ENCODE results near the gene PRR23E.

PRR23E gene

GRCh38 chr3:127161236-127161635 is 31.7 kb upstream of the PRR23E start:
- no peak overlapping the region for H3K4me3 ChIP-seq (ENCODE audit: low read length)
- no peak overlapping the region for H3K9ac ChIP-seq (ENCODE audit: low read length)
- H3K27me3 ChIP-seq (ENCODE audit: insufficient read depth, low read length, poor library complexity) = no peaks in the 10 kb centered on the region
- no peak overlapping the region for H4K8ac ChIP-seq (ENCODE audit: low read depth, low read length)
- H2BK120ac ChIP-seq (ENCODE audit: low read depth, low read length) = no peak overlapping the region
- no peak overlapping the region for H2AK5ac ChIP-seq (ENCODE audit: low read length)
- H3K27ac ChIP-seq (ENCODE audit: low read depth, low read length) = no peak overlapping the region
- H3K23ac ChIP-seq (ENCODE audit: low read length) = no peak overlapping the region
- H3K4ac ChIP-seq (ENCODE audit: low read depth, low read length) = no peak overlapping the region
- no peak for DNase-seq
- H3K79me1 ChIP-seq (ENCODE audit: low read length) = no peaks in the 10 kb centered on the region
- no peak overlapping the region for H2BK15ac ChIP-seq (replicated peaks; ENCODE audit: low read depth)
- H4K5ac ChIP-seq (ENCODE audit: low read length) = no peak overlapping the region
- no peak overlapping the region for H3K56ac ChIP-seq (ENCODE audit: low read length)
- no peak overlapping the region for H3K18ac ChIP-seq (ENCODE audit: low read length)
- H3K36me3 ChIP-seq (ENCODE audit: control insufficient read depth, insufficient read depth, low read length) = no peaks in the 10 kb centered on the region
- H3K79me2 ChIP-seq (ENCODE audit: control insufficient read depth, insufficient read depth, low read length) = no peaks in the 10 kb centered on the region
- H2BK5ac ChIP-seq (ENCODE audit: low read length) = no peak overlapping the region
- H3K4me2 ChIP-seq (ENCODE audit: low read length) = no peak overlapping the region
- no peaks in the 10 kb centered on the region for H3K4me1 ChIP-seq (ENCODE audit: control insufficient read depth, low read depth, low read length)
- WGBS (ENCODE audit: extremely low coverage, insufficient coverage, low lambda C conversion rate) = no CpG with 5 or more reads among the region's 2 CpGs

- Histone ChIP-seq H2BK5ac (ENCODE audit: low read length) (no peak overlapping the region), H3K18ac (ENCODE audit: low read length) (no peak overlapping the region), H3K27me3 (ENCODE audit: insufficient read depth, low read length, poor library complexity) (no peaks in the 10 kb centered on the region), H2BK15ac (replicated peaks; ENCODE audit: low read depth) (no peak overlapping the region), H3K27ac (ENCODE audit: low read depth, low read length) (no peak overlapping the region), H4K5ac (ENCODE audit: low read length) (no peak overlapping the region), H3K56ac (ENCODE audit: low read length) (no peak overlapping the region), H3K4me1 (ENCODE audit: control insufficient read depth, low read depth, low read length) (no peaks in the 10 kb centered on the region), H3K79me1 (ENCODE audit: low read length) (no peaks in the 10 kb centered on the region), H3K36me3 (ENCODE audit: control insufficient read depth, insufficient read depth, low read length) (no peaks in the 10 kb centered on the region), H4K8ac (ENCODE audit: low read depth, low read length) (no peak overlapping the region), H3K9ac (ENCODE audit: low read length) (no peak overlapping the region), H3K4me3 (ENCODE audit: low read length) (no peak overlapping the region), H2BK120ac (ENCODE audit: low read depth, low read length) (no peak overlapping the region), H3K23ac (ENCODE audit: low read length) (no peak overlapping the region), H3K4me2 (ENCODE audit: low read length) (no peak overlapping the region), H3K79me2 (ENCODE audit: control insufficient read depth, insufficient read depth, low read length) (no peaks in the 10 kb centered on the region), H2AK5ac (ENCODE audit: low read length) (no peak overlapping the region), H3K4ac (ENCODE audit: low read depth, low read length) (no peak overlapping the region)
- WGBS (ENCODE audit: extremely low coverage, insufficient coverage, low lambda C conversion rate) = 100% methylated on average over 2 of the region's 2 CpGs
- no peak for DNase-seq
Measured at GRCh38 chr3:127161973-127162579, 30.9 kb upstream of the PRR23E start.

GRCh38 chr3:127162947-127163645 is 29.8 kb upstream of the PRR23E start:
- Histone ChIP-seq H3K4ac (ENCODE audit: low read depth, low read length) (no peak overlapping the region), H3K18ac (ENCODE audit: low read length) (no peak overlapping the region), H4K5ac (ENCODE audit: low read length) (no peak overlapping the region), H2AK5ac (ENCODE audit: low read length) (no peak overlapping the region), H2BK5ac (ENCODE audit: low read length) (no peak overlapping the region), H3K4me2 (ENCODE audit: low read length) (no peak overlapping the region), H3K9ac (ENCODE audit: low read length) (no peak overlapping the region), H3K4me1 (ENCODE audit: control insufficient read depth, low read depth, low read length) (no peaks in the 10 kb centered on the region), H3K27me3 (ENCODE audit: insufficient read depth, low read length, poor library complexity) (no peaks in the 10 kb centered on the region), H3K4me3 (ENCODE audit: low read length) (no peak overlapping the region), H3K79me2 (ENCODE audit: control insufficient read depth, insufficient read depth, low read length) (no peaks in the 10 kb centered on the region), H3K23ac (ENCODE audit: low read length) (no peak overlapping the region), H3K56ac (ENCODE audit: low read length) (no peak overlapping the region), H3K36me3 (ENCODE audit: control insufficient read depth, insufficient read depth, low read length) (no peaks in the 10 kb centered on the region), H3K79me1 (ENCODE audit: low read length) (no peaks in the 10 kb centered on the region), H2BK120ac (ENCODE audit: low read depth, low read length) (no peak overlapping the region), H3K27ac (ENCODE audit: low read depth, low read length) (no peak overlapping the region), H2BK15ac (replicated peaks; ENCODE audit: low read depth) (no peak overlapping the region), H4K8ac (ENCODE audit: low read depth, low read length) (no peak overlapping the region)
- DNase-seq = peak; percentile 51
- no CpG with 5 or more reads among the region's 15 CpGs for WGBS (ENCODE audit: extremely low coverage, insufficient coverage, low lambda C conversion rate)

- no peaks in the 10 kb centered on the region for H3K36me3 ChIP-seq (ENCODE audit: control insufficient read depth, insufficient read depth, low read length)
- H3K79me1 ChIP-seq (ENCODE audit: low read length) = no peaks in the 10 kb centered on the region
- no peak overlapping the region for H3K4me2 ChIP-seq (ENCODE audit: low read length)
- no peak overlapping the region for H3K18ac ChIP-seq (ENCODE audit: low read length)
- WGBS (ENCODE audit: extremely low coverage, insufficient coverage, low lambda C conversion rate) = no CpG with 5 or more reads among the region's 5 CpGs
- H3K4me3 ChIP-seq (ENCODE audit: low read length) = no peak overlapping the region
- H3K4ac ChIP-seq (ENCODE audit: low read depth, low read length) = no peak overlapping the region
- H2AK5ac ChIP-seq (ENCODE audit: low read length) = no peak overlapping the region
- H3K9ac ChIP-seq (ENCODE audit: low read length) = no peak overlapping the region
- H3K56ac ChIP-seq (ENCODE audit: low read length) = no peak overlapping the region
- no peak overlapping the region for H2BK5ac ChIP-seq (ENCODE audit: low read length)
- H3K4me1 ChIP-seq (ENCODE audit: control insufficient read depth, low read depth, low read length) = no peaks in the 10 kb centered on the region
- H3K79me2 ChIP-seq (ENCODE audit: control insufficient read depth, insufficient read depth, low read length) = no peaks in the 10 kb centered on the region
- DNase-seq = no peak
- H3K27me3 ChIP-seq (ENCODE audit: insufficient read depth, low read length, poor library complexity) = no peaks in the 10 kb centered on the region
- H3K23ac ChIP-seq (ENCODE audit: low read length) = no peak overlapping the region
- no peak overlapping the region for H4K5ac ChIP-seq (ENCODE audit: low read length)
- no peak overlapping the region for H2BK120ac ChIP-seq (ENCODE audit: low read depth, low read length)
- no peak overlapping the region for H3K27ac ChIP-seq (ENCODE audit: low read depth, low read length)
- no peak overlapping the region for H4K8ac ChIP-seq (ENCODE audit: low read depth, low read length)
- no peak overlapping the region for H2BK15ac ChIP-seq (replicated peaks; ENCODE audit: low read depth)
Measured at GRCh38 chr3:127164615-127165014, 28.3 kb upstream of the PRR23E start.

GRCh38 chr3:127165036-127165435 is 27.9 kb upstream of the PRR23E start:
- no peak overlapping the region for H4K8ac ChIP-seq (ENCODE audit: low read depth, low read length)
- no peak overlapping the region for H3K4me2 ChIP-seq (ENCODE audit: low read length)
- no peaks in the 10 kb centered on the region for H3K27me3 ChIP-seq (ENCODE audit: insufficient read depth, low read length, poor library complexity)
- H3K18ac ChIP-seq (ENCODE audit: low read length) = no peak overlapping the region
- H3K4me3 ChIP-seq (ENCODE audit: low read length) = no peak overlapping the region
- H3K9ac ChIP-seq (ENCODE audit: low read length) = no peak overlapping the region
- H3K79me2 ChIP-seq (ENCODE audit: control insufficient read depth, insufficient read depth, low read length) = no peaks in the 10 kb centered on the region
- H3K79me1 ChIP-seq (ENCODE audit: low read length) = no peaks in the 10 kb centered on the region
- WGBS (ENCODE audit: extremely low coverage, insufficient coverage, low lambda C conversion rate) = no CpG with 5 or more reads among the region's 2 CpGs
- H2BK15ac ChIP-seq (replicated peaks; ENCODE audit: low read depth) = no peak overlapping the region
- no peaks in the 10 kb centered on the region for H3K36me3 ChIP-seq (ENCODE audit: control insufficient read depth, insufficient read depth, low read length)
- no peak overlapping the region for H2BK5ac ChIP-seq (ENCODE audit: low read length)
- no peak overlapping the region for H4K5ac ChIP-seq (ENCODE audit: low read length)
- H3K4ac ChIP-seq (ENCODE audit: low read depth, low read length) = no peak overlapping the region
- DNase-seq = no peak
- no peak overlapping the region for H3K56ac ChIP-seq (ENCODE audit: low read length)
- H3K27ac ChIP-seq (ENCODE audit: low read depth, low read length) = no peak overlapping the region
- H3K23ac ChIP-seq (ENCODE audit: low read length) = no peak overlapping the region
- H2BK120ac ChIP-seq (ENCODE audit: low read depth, low read length) = no peak overlapping the region
- H2AK5ac ChIP-seq (ENCODE audit: low read length) = no peak overlapping the region
- no peaks in the 10 kb centered on the region for H3K4me1 ChIP-seq (ENCODE audit: control insufficient read depth, low read depth, low read length)

Data from mesendoderm (in vitro differentiated cells).